IPS-NIHi11 (cell line): ENCODE measurements around the gene SH3GL1.
A peak's percentile ranks its signal among the peaks of the same experiment; 100 is the strongest.
"Not testable (repeated sequence)": the region's sequence is repeated elsewhere in the genome, so short reads cannot be mapped to it uniquely, and the experiment has no call there.

Source experiments
- DNase-seq: peaks from one replicate; pipeline ENCODE4 v3.0.0; 2012; ENCODE audit warnings: mixed read lengths, low spot score

The SH3GL1 gene

GRCh38 chr19:4362831-4363545, 37.4 kb downstream of the SH3GL1 start:
- DNase-seq: peak; percentile 59

GRCh38 chr19:4362101-4362828, 38.1 kb downstream of the SH3GL1 start:
- DNase-seq: no peak

- peak; percentile 75 for DNase-seq
Observed at GRCh38 chr19:4361152-4362046, 38.9 kb downstream of the SH3GL1 start.

- DNase-seq: no peak
Observed at GRCh38 chr19:4360641-4361151, 39.7 kb downstream of the SH3GL1 start.

GRCh38 chr19:4360081-4360569, 40.2 kb downstream of the SH3GL1 start:
- no peak for DNase-seq

- DNase-seq: no peak
Observed at GRCh38 chr19:4359627-4360000, 40.7 kb downstream of the SH3GL1 start.

GRCh38 chr19:4358709-4359626, 41.4 kb downstream of the SH3GL1 start:
- DNase-seq: peak; percentile 18

- peak; percentile 10 for DNase-seq
Observed at GRCh38 chr19:4357921-4358326, 42.4 kb downstream of the SH3GL1 start.

GRCh38 chr19:4357095-4357797, 43.1 kb downstream of the SH3GL1 start:
- DNase-seq: no peak

GRCh38 chr19:4354897-4355296, 45.5 kb downstream of the SH3GL1 start:
- DNase-seq: peak; percentile 3

- DNase-seq: peak; percentile 5
Observed at GRCh38 chr19:4354282-4354681, 46.1 kb downstream of the SH3GL1 start.

- peak; percentile 79 for DNase-seq
Observed at GRCh38 chr19:4352701-4353121, 47.6 kb downstream of the SH3GL1 start.

GRCh38 chr19:4350726-4351125, 49.6 kb downstream of the SH3GL1 start:
- DNase-seq: peak; percentile 4

- peak; percentile 3 for DNase-seq
Observed at GRCh38 chr19:4350111-4350510, 50.2 kb downstream of the SH3GL1 start.

GRCh38 chr19:4349225-4349624, 51.1 kb downstream of the SH3GL1 start:
- not testable (repeated sequence) for DNase-seq

GRCh38 chr19:4347521-4347920, 52.8 kb downstream of the SH3GL1 start:
- DNase-seq: no peak

- DNase-seq: no peak
Observed at GRCh38 chr19:4346020-4346383, 54.3 kb downstream of the SH3GL1 start.

- no peak for DNase-seq
Observed at GRCh38 chr19:4345342-4346019, 54.9 kb downstream of the SH3GL1 start.

GRCh38 chr19:4343370-4344307, 56.7 kb downstream of the SH3GL1 start, which contains the start of gene MPND:
MPND (plus strand) TSS chr19:4343562; CDS start chr19:4343594, 32 bp downstream.
- DNase-seq: peak; percentile 92
